Embryonic facial prominence (tissue), 1 donor: ENCODE data around the gene TOP1.
"Not testable (repeated sequence)": the region's sequence is repeated elsewhere in the genome, so short reads cannot be mapped to it uniquely, and the experiment has no call there.

Experiments
- DNase-seq: peaks from one replicate; pipeline ENCODE4 v3.0.0-alpha.2; 2016; ENCODE audit errors: extremely low spot score

TOP1 gene

GRCh38 chr20:41003936-41004294, 24.7 kb upstream of the TOP1 start:
- not testable (repeated sequence) for DNase-seq

GRCh38 chr20:41004531-41005360, 23.9 kb upstream of the TOP1 start:
- no peak for DNase-seq

GRCh38 chr20:41005361-41005729, 23.3 kb upstream of the TOP1 start:
- DNase-seq: peak; percentile 53

GRCh38 chr20:41006126-41006935, 22.3 kb upstream of the TOP1 start:
- no peak for DNase-seq

- no peak for DNase-seq
Observed at GRCh38 chr20:41006936-41007474, 21.6 kb upstream of the TOP1 start.

GRCh38 chr20:41007481-41007880, 21.1 kb upstream of the TOP1 start:
- no peak for DNase-seq

- DNase-seq: no peak
Observed at GRCh38 chr20:41009946-41010345, 18.7 kb upstream of the TOP1 start.

- DNase-seq: no peak
Observed at GRCh38 chr20:41011551-41012067, 17.0 kb upstream of the TOP1 start.

GRCh38 chr20:41014561-41015088, 14.0 kb upstream of the TOP1 start:
- DNase-seq: no peak

- DNase-seq: no peak
Observed at GRCh38 chr20:41017448-41018042, 11.1 kb upstream of the TOP1 start.

GRCh38 chr20:41018153-41018552, 10.5 kb upstream of the TOP1 start:
- no peak for DNase-seq

GRCh38 chr20:41023549-41023948, 5.1 kb upstream of the TOP1 start:
- DNase-seq: no peak

- no peak for DNase-seq
Observed at GRCh38 chr20:41027366-41027765, 1.3 kb upstream of the TOP1 start.

GRCh38 chr20:41027872-41028358, 707 bp upstream of the TOP1 start:
- no peak for DNase-seq

GRCh38 chr20:41029150-41029901, 704 bp downstream of the TOP1 start:
- no peak for DNase-seq

- no peak for DNase-seq
Observed at GRCh38 chr20:41030061-41030460, 1.4 kb downstream of the TOP1 start.

- DNase-seq: no peak
Observed at GRCh38 chr20:41030531-41031242, 2.1 kb downstream of the TOP1 start.

GRCh38 chr20:41031243-41031619, 2.6 kb downstream of the TOP1 start:
- no peak for DNase-seq

- DNase-seq: no peak
Observed at GRCh38 chr20:41032271-41032670, 3.6 kb downstream of the TOP1 start.

- DNase-seq: no peak
Observed at GRCh38 chr20:41034239-41034638, 5.6 kb downstream of the TOP1 start.
